Dermis blood vessel endothelial cell (primary cell): ENCODE measurements around the gene MTPN. TPM values are rescaled to one million over a fixed set of nuclear protein-coding genes. Genes with fewer than 3 reads are reported as not detected.

Experiments
- DNase-seq: peaks from one replicate; pipeline ENCODE4 v3.0.0; 2010
- total RNA-seq: library from RNA; depleted of rRNA; stranded (reverse); fragments of >200 nt; gene quantifications from 2 replicates; pipeline ENCODE4 v1.2.3, GENCODE V29; 2014

Gene MTPN
- total RNA-seq, 1 donor from 2014 or later, result 101 TPM

DNA sequence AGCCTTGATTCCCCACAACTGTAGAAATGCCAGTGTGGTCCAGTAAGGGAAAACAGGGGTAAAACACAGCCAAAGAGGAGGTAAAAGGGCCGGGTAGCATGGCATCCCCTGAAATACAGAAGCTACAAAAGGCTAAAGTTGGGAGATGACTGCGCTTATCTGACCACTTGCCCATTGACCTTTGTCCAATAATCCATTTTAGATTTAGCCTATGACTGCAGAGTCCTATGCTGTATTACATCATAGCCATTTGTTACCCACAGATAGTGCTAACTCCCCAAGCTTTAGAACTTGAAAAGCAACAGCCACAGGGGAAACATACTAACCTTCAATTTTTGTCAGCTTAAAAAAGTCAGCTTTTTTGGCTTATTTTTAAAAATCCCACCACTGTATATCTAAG, 26.2 kb downstream of the MTPN start:
- no peak for DNase-seq

DNA sequence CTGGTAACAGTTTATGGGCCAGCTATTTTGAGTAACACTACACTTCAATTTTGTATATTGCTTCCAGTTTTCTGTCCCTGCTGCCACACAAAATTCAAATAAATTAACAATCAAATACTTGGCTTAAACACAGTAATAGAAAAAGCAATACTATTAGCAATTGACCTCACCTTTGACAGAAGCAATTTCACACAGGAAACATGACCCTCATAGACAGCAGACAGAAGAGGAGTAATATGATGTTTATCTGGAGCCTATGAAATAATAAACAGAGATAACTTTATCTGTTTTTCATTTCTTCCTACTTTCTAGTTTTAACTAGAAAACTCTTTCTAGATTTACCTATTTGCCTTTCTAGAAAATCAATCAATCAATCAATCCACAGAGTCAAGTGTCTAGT, 26.7 kb downstream of the MTPN start:
- DNase-seq, result no peak

DNA sequence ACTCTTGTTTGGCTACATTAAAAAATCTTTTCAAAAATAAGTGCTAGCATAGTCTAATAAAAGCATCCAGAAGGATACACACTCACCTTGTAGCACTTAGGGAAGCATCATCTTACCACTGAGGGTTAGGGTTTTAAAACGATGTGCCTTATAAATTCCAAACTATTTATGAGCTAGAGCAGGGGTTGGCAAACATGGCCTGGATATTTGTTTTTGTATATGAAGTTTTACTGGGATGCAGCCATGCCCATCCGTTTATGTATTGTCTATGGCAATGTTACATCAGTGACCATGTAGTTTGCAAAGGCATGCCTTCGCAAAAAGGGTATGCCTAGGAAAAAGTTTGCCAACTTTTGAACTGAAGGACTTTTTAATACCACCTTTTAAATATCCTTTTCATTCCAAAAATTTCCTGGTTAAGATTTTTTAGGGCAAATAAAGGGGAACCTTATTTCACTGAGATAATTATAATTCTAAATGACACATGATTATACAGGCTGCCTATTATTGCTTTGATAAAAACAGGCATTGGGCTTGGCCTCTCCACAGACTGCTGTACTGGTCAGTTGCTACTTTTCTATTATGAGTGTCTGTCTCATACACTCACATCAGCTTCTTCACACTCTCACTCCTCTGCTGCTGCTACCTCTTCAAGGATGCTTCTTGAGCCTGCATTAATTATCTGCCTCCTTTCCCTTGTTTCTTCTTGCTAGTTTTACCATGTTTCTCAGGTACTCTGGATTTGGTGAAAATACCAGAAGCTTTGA, 30.7 kb downstream of the MTPN start:
- DNase-seq, result no peak

DNA sequence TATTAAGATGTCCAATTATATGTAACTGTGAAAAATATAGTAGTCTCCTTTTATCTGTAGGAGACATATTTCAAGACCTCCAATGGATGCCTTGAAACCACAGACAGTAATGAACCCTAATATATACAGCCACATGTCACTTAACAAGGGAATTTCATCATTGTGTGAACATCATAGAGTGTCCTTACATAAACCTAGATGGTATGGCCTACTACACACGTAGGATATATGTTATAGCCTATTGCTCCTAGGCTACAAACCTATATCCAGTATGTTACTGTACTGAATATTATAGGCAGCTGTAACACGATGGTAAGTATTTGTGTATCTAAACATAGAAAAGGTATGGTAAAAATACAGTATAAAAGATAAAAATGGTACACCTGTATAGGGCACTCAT, 32.4 kb downstream of the MTPN start:
- DNase-seq, result no peak

DNA sequence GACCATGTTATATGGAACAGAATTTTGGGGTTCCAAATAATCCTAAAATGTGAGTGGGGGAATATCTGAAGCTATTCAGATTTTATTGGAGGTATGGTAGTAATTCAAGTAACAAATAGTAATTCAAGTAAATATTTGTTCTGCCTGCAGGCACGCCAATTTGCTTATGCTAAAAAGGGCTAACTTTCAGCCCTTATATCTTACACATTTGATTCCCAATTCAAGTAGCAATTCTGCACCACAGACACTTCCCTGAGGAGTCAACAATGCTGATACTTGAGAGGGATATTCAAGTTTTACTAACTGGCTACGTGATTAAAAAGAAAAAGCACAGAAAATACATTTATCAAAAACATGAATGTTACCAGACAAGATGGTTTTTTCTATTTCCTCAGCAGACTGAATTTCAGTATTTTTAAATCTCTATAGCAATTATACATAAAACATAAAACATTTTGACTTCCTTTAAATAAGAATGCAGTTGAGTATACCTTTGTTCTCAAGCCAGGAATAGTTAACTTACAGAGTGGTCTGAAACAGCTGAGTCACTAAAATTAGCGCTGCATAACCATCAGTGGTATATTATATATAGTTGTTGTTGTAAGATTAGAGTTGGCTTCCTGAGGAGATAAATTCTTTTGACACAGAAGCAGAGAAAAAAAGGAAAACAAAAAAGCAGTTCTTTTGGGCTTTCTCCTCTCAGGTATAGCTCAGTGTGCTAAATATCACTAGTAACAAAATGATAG, 33.9 kb downstream of the MTPN start:
- peak; percentile 65 for DNase-seq

DNA sequence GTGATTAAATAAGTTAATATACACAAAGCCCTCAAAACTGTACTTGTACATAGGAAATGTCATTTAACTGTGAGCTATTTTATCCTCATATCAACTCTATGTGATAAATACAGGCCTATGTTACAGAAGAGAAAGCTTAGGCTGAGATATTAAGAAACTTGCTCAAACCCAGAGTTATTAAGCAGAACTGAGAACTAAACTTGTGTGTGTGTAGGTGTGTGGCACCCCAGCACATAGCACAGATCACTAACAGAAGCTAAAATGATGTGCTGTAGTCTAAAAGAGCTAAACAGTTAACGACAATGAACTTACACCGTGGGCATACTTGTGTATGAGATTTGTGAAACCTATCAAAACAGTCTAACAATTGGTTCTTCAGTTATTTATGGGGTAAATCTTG, 34.5 kb downstream of the MTPN start:
- DNase-seq, result no peak

DNA sequence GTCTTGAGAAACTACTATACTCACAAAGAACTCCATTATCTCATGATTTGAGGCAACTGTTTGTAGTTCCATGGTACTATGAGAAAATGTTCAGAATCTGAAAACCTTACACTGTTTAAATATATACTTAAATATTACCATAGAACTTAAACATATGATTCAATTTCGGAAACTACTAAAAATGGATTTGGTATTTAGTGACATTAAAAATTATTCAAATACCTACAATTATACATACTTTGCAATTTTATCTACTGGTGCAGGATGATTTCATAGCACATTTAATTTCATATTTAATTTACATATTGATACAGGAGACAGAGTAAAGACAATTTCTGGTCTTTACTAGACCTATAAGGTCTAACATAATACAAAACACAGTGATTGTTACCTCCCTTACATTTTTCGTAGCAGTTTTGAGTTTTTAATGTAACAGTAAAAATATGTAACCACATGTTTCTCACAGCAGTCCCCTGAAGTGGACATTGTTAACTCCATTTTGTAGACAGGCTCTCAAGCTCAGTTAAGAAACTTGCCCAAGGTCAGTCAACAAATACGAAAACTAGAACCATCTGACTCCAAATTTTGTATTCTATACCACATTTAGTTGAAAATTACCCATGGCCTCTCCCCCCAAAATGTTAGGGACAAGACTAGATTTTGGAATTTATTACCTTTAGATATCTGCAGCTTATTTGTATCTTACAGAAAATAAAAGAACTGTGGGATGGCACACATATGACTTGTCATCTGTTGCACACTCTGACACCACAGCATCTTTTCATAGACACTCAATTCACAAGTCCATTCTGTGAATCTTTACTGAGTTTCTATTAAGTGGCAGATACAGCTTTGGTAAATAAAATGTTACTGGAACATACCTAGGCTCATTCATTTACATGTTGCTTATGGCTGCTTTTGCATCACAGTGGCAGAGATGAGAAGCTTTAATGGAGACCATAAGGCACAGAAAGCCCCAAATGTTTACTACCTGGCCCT, 36.8 kb downstream of the MTPN start:
- DNase-seq, result no peak

DNA sequence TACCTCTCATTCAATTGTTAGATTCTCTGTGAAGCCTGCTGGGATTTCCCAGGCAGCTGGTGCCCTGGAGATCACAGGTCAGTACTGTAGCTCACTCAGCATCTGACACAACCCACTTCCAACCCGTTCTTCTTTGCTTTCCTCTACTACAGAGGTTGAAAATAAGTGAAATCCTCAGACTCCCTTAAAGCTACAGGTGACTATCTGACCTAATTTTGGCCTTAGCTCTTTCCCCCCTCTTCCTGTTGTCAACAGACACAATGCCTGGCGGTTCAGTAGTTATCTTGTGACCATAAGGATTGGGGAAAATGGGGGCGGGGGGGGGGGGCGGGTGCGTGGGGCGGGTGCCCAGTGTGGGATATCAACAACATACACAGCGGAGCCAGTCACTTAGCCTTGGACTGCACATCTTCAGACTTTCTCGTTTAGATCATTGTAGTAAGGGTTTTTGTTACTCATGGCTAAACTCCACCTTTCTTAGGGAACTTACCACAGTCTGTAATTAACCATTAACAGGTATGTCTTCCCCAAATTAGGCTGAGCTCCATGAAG, 37.8 kb downstream of the MTPN start:
- DNase-seq, result peak; percentile 32

DNA sequence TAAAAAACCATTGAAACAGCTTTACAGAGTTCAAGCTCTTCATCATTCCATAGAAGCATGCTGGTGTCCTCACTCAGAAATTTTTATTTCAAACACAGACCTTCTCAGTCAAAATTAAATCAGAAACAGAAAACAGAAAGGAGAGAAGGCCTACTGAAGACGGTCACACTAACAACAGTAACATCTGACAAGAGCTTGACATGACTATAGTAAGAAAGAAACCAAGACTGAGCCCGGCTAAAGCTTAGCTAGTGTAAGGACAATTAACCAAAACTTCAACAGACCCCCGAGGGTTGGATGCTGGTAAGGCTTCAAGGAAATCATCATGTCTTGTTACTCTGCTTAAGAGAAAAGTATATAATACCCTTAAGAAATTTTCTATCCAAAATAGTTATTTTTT, 38.6 kb downstream of the MTPN start:
- DNase-seq, result no peak

DNA sequence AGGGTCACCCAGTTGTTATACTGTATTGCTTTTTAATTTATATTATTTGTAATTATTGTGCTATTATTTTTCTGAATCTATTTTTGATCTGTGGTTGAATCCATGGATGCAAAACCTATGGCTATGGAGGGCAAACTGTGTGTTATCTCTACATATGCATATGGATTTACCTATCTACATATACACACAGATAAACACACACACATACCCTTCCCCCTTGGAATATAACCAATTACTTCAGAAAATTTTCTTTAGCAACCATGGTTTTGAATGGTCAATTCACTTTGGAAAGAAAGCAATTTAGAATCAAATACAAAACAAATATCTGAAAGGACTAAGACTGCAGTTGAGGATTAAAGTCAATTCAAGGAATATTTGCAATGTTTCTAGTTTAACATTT, 39.1 kb downstream of the MTPN start:
- no peak for DNase-seq

DNA sequence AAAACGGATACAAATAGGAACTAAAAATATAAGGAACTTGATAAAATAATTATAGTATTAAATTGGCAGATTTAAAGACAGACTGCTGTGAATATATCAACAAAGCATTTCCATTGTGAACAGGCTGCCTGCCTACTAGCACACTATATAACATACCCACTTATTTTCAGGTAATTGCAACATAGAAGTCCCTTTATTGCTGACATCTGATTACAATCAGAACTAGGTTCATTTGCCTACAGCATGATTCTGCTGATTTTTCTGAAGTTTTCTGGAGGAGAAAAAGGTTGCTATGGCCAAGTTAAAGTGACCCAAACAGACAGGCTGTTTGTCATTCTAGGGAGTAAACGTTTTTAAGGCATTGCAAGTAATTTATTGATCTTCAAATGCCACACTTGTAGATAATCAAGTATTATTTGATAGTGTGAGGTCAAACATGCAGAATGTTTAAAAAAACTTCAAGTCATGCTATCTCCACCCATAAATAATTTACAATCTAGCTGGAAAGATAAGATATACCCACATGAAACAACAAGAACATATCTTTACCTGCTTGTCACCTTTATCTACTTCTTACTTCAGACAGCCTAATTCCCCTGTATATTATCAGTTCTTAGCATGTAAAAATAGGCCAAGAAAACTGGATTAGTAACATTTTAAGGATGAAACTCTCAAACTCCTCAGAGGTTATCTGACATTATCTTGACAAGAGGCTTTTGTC, 40.5 kb downstream of the MTPN start:
- DNase-seq, result no peak

DNA sequence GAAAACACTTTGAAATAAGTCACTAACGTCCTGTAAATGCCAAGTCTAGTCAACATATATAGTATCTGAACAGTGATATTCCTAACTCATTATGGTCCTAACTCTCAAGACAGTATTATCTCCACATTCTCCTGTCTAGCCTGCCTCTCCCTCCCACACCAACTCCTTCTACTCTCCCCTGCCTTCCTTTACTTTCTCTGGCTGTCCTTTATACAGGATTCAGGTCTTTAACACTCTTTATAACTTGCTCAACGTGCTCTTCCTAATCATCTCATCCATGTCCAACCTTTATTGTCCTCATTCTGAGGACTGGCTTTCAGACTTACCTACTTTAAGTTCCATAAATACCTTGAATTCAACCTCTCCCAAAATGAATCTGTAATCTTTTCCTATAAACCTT, 42.5 kb downstream of the MTPN start:
- DNase-seq, result no peak

DNA sequence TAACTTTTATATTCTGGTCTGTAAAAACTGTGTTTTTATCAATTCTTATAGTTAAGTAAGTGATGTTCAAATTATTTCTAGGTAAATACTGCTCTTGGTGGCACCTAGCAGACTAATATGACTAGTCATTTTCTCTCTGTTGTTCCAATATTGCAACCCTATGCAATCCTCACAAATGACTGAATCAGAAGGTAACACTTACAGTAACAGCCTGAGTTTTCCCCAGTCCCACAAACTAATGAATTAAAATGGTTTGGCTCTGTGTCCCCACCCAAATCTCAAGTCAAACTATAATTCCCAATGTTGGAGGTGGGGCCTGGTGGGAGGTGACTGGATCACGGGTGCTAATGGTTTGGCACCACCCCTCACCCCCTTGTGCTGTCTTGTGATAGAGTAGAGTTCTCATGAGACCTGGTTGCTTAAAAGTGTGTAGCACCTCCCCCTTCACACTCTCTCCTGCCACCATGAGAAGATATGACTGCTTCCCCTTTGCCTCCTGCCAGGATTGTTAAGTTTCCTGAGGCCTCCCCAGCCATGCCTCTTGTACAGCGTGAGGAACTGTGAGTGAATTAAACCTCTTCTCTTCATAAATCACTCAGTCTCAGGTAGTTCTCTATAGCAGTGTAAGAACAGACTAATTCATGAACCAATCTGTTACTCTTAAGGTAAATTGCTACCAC, 43.5 kb downstream of the MTPN start:
- DNase-seq, result no peak

DNA sequence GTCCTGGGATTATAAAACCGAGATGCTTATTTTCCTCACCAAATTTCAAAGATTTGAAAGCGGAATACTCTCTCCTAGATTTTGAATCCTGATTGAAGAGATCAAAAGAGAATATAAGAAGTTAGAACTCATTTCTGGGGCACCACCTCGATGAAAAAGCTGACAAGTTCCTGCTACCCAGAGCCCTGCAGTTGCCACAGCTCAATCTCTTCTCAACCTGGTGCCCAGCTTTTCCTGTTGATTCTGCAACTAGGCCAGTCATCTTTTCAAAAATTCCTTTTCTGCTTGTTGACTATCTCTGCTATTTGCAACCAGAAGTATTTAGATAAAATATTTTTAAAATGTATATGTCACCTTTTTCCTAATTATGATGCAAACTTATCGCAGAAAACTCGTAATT, 45.0 kb downstream of the MTPN start:
- DNase-seq, result no peak

DNA sequence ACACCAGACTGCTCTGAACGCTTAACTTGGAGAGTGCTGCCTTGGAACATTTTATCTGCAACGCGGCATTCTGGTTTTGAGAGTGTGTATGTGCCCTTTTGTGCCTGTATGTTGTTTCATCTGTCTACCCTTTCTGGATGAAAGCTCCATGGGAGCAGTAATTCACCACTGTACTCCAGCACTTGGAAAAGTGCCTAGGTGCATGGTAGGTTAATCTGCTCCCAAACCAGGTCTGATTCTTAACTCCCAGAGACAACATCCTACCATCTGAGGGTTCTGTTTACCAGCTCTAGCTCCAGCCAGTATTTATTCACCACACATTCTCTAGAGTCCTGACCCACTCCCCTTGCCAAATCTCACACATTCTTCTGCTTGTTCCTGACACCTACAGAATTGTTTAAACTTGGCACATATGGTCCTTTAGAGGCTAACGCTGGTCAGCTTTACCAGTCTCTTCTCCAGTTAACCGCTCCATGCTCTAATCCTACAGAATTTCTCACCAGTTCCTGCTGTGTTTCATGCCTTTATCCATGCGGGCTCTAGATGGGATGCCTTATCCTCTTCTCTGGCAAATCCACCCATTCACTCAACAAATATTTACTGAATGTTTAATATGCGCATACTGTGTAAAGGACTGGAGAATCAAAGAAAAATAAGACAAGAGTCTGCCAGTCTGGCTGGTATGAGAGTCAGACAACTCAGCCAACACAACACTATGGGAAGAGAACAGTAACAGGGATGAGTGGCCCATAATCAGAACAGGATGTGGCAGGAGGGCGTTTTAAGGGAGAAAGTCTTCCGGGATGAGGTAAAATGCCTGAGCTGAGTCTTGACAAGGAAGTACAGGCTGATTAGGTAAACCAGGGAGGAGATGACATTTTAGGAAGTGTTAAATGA, 46.3 kb downstream of the MTPN start:
- peak; percentile 50 for DNase-seq

DNA sequence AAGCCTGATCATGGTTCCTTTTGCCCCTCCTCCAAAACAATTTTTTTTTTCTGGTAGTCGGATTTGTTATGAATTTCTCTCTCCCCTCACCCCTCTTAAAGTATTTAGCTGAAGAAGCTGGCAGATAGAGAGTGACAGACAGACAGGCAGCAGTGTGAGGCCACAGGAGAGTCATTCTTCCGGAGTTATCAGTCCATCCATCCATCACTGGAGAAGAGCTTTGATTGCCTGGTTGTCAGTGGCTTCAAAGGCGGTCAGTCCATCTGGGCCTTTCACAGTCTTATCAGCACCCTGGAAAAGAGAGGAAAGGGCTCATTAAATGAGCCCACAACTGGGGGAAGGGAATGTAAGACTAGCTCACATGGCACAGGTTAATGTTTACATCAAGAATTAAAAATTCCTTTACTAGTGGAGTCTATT, 47.4 kb downstream of the MTPN start:
- no peak for DNase-seq

DNA sequence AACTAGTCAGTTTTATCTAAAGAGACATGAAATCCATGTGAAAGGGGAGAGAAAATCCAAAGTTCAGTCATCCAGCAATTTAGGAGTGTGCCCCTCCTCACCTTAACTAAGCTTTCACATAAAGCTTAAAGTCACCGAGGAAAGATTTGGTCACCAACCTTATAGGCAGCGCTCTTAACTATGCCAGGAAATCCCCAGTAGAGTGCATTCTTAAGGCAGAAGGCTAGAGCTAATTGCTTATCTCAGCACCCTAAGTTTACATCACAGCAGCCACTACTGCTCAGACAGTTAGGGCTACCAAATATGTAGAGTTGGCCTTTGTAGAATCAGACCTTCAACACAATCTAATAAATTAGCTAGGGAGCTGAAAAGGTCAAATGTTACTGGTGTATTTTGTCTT, 47.9 kb downstream of the MTPN start:
- no peak for DNase-seq

DNA sequence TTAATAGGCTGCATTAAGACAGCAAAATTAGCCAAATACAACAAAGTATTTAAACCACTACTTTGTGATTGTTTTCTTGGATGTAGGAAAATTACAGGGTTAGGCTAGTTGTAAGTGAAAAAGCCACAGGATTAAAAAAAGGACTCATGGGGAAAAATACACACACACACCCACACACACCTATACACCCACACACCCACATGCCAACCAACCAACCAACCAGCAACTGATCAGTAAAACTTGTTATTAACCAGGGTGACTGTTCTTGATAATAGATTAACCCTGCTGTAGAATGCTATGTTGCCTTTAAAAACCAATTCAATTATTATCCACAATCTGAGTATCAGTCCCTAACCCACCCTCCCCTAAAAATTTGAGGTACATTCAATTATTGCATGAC, 49.0 kb downstream of the MTPN start:
- no peak for DNase-seq

DNA sequence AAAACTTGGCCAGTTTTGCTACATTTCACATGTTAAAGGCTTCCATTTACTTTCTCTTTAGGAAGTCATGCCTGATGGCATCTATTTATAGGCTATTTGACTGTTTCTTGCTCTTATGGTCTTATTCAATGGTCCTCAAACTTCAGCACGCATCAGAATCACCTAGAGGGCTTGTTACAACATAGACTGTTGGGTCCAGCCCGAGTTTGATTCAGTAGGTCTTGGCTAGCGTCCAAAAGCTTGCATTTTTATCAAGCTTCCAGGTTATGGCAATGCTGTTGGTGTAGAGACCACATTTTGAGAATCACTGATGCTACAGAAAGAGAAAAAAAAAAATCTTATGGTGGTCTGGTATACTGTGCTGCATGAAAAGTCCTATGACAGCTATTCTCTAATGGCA, 51.9 kb downstream of the MTPN start:
- no peak for DNase-seq

DNA sequence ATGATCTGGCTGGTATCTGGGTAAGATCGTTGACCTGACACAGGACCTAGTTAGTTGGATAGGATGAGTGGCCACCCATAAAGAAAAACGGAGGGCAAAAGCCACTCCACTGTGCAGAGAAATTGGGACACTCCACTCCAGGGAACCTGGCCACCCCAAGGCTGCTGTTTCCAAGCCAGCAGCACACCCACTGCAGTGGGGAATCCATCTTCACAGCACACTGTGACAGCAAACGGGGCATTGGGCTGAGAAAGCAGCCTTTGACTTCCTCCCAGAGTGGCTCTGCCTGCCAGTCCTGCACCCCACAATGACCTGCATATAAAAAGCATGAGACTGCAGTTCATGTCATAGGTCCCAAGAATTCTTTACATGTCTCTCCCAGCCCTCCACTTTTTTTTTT, 52.9 kb downstream of the MTPN start:
- DNase-seq, result no peak
